ENCODE results near the gene HOXA13.

The HOXA13 gene

GRCh38 chr7:27156508-27156898 is 43.4 kb downstream of the HOXA13 start, which contains the start of gene HOXA7:
Gene HOXA7, minus strand, starts transcription at chr7:27156675. Its CDS starts 130 bp downstream, at chr7:27156545.
- no peak for DNase-seq

- DNase-seq, result no peak
Observed at GRCh38 chr7:27155816-27156507, 43.9 kb downstream of the HOXA13 start.

DNA sequence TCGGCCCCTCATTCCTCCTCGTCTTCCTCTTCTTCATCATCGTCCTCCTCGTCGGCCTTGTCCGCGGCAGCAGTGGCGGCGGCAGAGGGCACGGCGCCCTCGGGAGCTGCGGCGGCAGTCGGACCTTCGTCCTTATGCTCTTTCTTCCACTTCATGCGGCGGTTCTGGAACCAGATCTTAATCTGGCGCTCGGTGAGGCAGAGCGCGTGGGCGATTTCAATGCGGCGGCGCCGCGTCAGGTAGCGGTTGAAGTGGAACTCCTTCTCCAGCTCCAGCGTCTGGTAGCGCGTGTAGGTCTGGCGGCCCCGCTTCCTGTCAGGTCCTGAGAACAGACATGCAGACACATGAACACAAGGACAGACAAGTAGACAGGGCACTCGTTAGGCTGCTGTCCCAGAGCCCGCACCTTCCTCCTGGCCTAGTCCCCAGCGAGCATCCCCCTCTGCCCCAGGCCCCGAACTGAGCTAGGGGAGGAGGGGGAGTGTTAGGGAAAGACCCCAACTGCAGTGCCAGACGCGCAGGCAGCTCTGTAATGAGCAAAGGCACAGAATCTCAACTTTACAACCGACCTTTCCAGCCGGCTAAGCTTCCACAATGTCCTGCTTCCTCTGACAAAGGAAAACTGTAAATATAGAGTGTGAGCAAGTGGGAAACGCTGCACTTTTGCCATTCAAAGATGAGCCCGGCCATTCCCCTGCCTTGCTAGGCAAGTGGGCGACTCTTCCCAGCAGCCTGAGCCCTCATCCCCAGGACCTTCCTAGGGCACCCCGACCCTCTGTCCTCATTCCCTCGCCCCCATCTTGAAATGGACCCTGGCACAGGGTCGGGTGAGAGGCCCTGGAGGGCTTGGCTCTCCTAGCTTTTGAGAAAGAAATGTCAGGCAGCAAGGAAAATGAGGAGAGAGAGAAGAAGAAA is 44.7 kb downstream of the HOXA13 start:
- no peak for DNase-seq

GRCh38 chr7:27154369-27154768 is 45.5 kb downstream of the HOXA13 start:
- DNase-seq, result no peak

DNA sequence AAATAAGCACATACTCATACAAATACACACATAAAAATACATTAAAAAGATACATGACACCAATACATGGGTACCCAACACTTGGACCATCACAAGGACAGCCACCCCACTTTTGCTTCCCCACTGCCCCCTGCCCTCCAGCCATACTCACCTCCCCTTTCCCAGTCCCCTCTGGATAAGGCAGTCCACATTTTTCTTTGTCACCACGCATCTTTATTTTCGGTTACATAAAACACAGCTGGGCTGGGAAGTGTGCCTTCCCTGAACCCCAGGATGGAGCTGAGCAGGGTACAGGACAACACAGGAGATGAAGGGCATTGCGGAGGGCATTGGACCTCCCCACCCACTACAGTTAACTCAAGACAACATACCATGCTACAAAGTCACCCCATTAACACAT is 46.4 kb downstream of the HOXA13 start:
- DNase-seq, result no peak

GRCh38 chr7:27152816-27153442 is 47.0 kb downstream of the HOXA13 start:
- DNase-seq, result no peak

GRCh38 chr7:27151931-27152815 is 47.7 kb downstream of the HOXA13 start, which contains the start of gene HOXA3:
Gene HOXA3, minus strand, starts transcription at chr7:27152583. Its CDS starts 41,943 bp downstream, at chr7:27110640.
- no peak for DNase-seq

DNA sequence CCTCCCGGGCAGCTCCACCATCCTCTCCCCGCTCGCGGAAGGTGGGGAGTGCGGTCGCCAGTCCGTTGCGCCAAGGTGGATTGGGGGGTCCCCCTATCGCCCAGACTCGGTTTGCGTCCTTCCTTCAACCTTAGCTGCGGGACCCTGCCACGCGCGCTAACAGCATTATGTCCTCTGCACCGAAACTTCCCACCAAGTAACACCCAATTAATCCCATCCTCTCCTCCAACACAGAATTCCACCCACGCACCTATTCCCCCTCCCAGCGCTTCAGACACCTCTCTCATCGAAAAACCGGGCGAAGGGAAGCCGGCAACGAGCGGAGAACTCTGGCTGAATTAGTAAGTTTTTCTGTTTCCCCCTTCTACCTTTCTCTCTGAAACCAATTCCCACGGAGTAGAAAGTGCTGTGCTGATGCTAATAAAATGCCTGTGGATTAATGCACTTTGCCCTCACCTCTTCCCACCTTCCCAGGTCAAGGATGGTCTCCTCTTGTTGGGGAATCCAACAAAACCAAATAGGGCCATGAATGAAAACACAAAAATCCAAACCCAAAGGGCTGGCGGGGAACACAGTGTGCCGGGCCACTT is 48.5 kb downstream of the HOXA13 start:
- DNase-seq, result no peak

GRCh38 chr7:27150568-27151340 is 49.1 kb downstream of the HOXA13 start:
- DNase-seq, result peak; percentile 67

GRCh38 chr7:27149842-27150567 is 49.9 kb downstream of the HOXA13 start:
- DNase-seq, result no peak

DNA sequence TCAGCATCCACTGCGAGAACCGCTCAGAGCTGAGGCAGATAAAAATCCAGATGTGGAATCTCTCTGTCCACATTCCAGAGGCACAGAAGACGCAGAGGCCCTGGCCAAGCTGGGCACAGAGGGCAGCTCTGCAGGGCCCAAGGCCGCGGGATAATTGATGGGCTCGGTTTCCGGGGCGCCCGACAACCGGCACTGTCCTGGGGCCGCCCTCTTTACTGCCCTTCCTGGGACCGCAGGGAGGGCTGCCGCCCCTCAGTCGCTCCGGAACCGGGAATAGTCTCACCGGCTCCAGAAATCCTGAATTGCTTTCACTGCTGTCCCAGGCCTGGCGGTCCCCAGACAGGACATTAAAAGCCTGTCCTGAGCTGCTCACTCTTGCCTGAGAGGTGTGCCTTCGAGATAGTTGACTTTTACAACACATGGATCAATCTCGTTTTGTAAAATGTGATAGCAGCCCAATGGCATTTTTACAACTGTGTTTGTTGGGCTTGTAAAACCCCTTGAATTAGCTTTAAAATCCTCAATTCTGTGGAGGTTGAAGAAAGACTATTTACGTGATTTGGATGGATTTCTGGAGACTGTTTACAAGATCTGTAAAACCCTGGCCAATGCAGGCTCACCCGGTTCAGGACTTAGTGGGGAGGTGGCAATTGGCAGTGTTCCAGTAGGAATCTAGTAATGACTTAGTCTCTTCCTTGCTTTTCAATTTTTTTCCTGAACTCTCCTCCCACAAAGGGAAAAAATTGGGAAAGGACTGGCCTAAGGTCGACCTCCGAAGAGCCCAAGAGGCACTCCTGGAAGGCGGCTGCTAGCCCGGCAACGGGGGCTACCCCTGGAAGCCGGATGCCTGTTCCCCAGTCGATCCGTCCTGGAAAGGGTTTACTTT is 50.9 kb downstream of the HOXA13 start:
- no peak for DNase-seq

GRCh38 chr7:27148031-27148755 is 51.7 kb downstream of the HOXA13 start:
- no peak for DNase-seq

DNA sequence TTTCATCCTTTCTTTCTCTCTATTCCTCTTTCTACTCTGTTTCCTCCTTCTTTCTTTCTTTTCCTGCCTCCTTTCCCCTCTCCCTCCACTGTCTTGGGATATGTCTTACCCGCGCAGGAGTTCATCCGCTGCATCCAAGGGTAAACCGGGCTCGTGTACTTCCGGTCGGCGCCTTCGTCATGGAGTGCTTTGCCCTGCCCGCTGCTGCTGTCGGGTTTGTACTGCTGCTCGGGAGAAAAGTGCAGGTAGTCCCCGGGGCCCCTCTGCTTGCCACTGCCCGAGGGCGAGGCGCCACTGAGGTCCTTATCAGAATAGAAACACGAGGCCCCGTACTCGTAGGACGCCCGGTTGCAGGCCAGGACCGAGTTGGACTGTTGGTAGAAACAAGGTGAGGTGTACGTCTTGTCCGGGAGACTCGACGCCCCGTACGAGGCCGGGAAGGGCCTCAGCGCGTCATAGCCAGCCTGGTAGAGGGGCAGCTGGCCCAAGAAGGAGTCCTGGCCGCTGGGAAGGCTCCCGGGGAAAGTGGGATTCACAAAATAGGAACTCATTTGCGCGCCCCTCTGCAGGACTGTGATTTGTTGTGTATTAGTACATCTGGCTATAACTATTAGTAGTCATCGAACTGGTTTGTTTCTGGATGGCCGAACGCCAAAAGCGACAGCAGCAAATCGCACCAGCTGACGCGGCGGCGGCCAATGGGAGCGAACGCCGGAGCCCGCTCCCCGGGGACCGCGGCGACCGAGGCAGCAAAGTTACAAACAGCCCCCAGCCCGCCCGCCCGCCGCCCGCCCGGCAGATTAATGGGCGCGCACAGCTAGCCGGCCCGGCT is 52.5 kb downstream of the HOXA13 start, which contains the start of gene HOXA6:
TSS of gene HOXA6 (minus strand) at position 576 of the 832 bp plus-strand sequence. CDS start at position 551, 25 bp downstream.
- DNase-seq, result no peak

DNA sequence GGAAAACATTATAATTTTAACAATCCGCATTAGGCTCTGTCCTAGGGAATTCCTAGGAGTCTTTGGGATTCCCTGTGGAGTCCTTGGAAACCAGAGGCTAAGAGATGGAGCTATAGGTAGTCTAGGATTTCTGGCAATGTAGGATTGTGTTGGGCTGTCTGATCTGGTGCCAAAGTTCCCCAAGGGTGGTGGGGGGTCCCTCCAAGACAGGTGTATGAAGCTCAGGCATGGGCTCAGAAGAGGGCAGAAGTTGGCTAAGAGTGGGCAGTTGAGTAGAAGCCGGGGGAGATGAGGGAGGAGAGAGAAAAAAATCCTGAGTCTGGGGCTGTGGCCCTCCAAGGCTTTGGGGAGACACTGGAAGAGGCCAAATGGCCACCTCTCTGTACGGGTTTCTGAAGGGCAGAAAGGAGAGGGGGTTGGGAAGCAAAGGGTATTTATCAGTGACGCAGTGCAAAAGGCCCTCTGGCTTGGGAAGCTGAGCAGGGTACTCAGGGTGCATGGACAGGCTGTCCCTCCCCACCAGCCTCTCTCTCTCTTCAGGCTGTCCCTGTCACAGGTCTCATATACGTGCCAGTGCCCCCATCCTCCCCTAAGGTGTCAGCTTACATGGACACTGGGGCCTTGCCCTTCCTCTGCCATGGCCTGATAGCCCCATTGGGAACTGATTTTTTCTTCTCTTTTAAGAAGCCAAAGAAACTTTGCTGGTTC is 53.2 kb downstream of the HOXA13 start:
- no peak for DNase-seq

- no peak for DNase-seq
Observed at GRCh38 chr7:27145914-27146412, 53.9 kb downstream of the HOXA13 start.

GRCh38 chr7:27145165-27145913 is 54.6 kb downstream of the HOXA13 start:
- DNase-seq, result no peak

Data from activated CD4-positive, alpha-beta T cell treated with anti-CD3 and anti-CD28 coated beads, Interleukin-2, amount 50 U/mL, for 16 hours (primary cell).